H1 (cell line): ENCODE measurements around the gene PRDX3. TPM values are rescaled to one million over a fixed set of nuclear protein-coding genes. Genes with fewer than 3 reads are reported as not detected.

Experiments used
- CTCF ChIA-PET: fragments of 300-600 bp; sonication (Branson Sonifier 250); formaldehyde crosslinking; loops from one replicate; lab custom pipeline; 2021; ENCODE audit not compliant: partially characterized antibody; lab: Charles Lee
- POLR2A ChIA-PET: fragments of 300-600 bp; sonication (Branson Sonifier 250); formaldehyde crosslinking; loops from one replicate; lab custom pipeline; 2021; ENCODE audit warnings: inconsistent platforms; ENCODE audit not compliant: partially characterized antibody; lab: Charles Lee
- DNase-seq, 2 experiments: peaks; one replicate each; pipeline versions ENCODE4 v3.0.0 to v3.0.0-alpha.2; 2010 to 2022; ENCODE audit warnings: low spot score in 2 of 2, low read depth in 1 of 2, mixed read lengths in 1 of 2
- FAIRE-seq: peaks from 2 replicates; lab custom pipeline; 2011; peaks lifted over from hg19 to GRCh38; lab: Jason Lieb, UNC
- H2AFZ ChIP-seq: 2 replicates; pipeline ENCODE4 v1.8.1; 2012; ENCODE audit warnings: low read length, inconsistent platforms
- H2AK5ac ChIP-seq: 2 replicates; pipeline ENCODE4 v1.6.1; 2013; ENCODE audit warnings: low read depth, low read length
- H2BK120ac ChIP-seq: replicated peaks from 2 replicates; pipeline ENCODE3; 2013; ENCODE audit warnings: low read depth, low read length, inconsistent platforms
- H2BK12ac ChIP-seq: 2 replicates; pipeline ENCODE4 v1.6.1; 2013; ENCODE audit warnings: low read depth, low read length
- H2BK15ac ChIP-seq: 2 replicates; pipeline ENCODE4 v1.6.1; 2013; ENCODE audit warnings: low read length
- H2BK20ac ChIP-seq: 2 replicates; pipeline ENCODE4 v1.6.1; 2013; ENCODE audit warnings: low read length
- H2BK5ac ChIP-seq: 2 replicates; pipeline ENCODE4 v1.6.1; 2013; ENCODE audit warnings: low read depth, low read length
- H3K14ac ChIP-seq: 2 replicates; pipeline ENCODE4 v1.6.1; 2013; ENCODE audit warnings: inconsistent platforms; ENCODE audit not compliant: insufficient read length
- H3K18ac ChIP-seq: 2 replicates; pipeline ENCODE4 v1.6.1; 2013; ENCODE audit warnings: low read length; ENCODE audit errors: extremely low read depth
- H3K23ac ChIP-seq: 2 replicates; pipeline ENCODE4 v1.6.1; 2013; ENCODE audit warnings: inconsistent platforms; ENCODE audit not compliant: insufficient read length
- H3K23me2 ChIP-seq: 2 replicates; pipeline ENCODE4 v1.6.1; 2013; ENCODE audit warnings: low read depth, low read length
- H3K27ac ChIP-seq: 2 replicates; pipeline ENCODE4 v1.6.1; 2011; ENCODE audit warnings: low read depth, low read length, inconsistent platforms
- H3K27me3 ChIP-seq, 4 experiments: replicated peaks in 1 of 4; 1 replicate in 1 of 4; 2 replicates in 3 of 4; pipeline versions ENCODE4 v1.6.1 to v1.8.1; 2011 to 2013; ENCODE audit warnings: low read length in 3 of 4, mild to moderate bottlenecking in 3 of 4, inconsistent platforms in 2 of 4, mixed read lengths in 2 of 4, moderate library complexity in 1 of 4; ENCODE audit not compliant: control insufficient read depth in 3 of 4, insufficient read depth in 3 of 4; ENCODE audit errors: extremely low read depth in 1 of 4
- H3K36me3 ChIP-seq, 4 experiments: 2 replicates each; pipeline versions ENCODE4 v1.6.1 to v1.8.1; 2011 to 2013; ENCODE audit warnings: mild to moderate bottlenecking in 4 of 4, low read length in 3 of 4, moderate library complexity in 2 of 4, control low read depth in 1 of 4, inconsistent platforms in 1 of 4; ENCODE audit not compliant: insufficient read depth in 4 of 4, control insufficient read depth in 2 of 4
- H3K4ac ChIP-seq: replicated peaks from 2 replicates; pipeline ENCODE3; 2013; ENCODE audit warnings: low read length, low read depth, mixed read lengths, inconsistent platforms; ENCODE audit not compliant: insufficient read length
- H3K4me1 ChIP-seq, 4 experiments: replicated peaks in 1 of 4; 1 replicate in 1 of 4; 2 replicates in 3 of 4; pipeline versions ENCODE4 v1.6.1 to v1.8.1; 2011 to 2013; ENCODE audit warnings: low read length in 3 of 4, inconsistent platforms in 2 of 4, mixed read lengths in 1 of 4; ENCODE audit not compliant: insufficient read depth in 4 of 4, control insufficient read depth in 3 of 4
- H3K4me2 ChIP-seq, 2 experiments: 2 replicates each; pipeline versions ENCODE4 v1.6.1 to v1.8.1; 2011 to 2013; ENCODE audit warnings: low read depth in 2 of 2, low read length in 2 of 2, control low read depth in 1 of 2, inconsistent platforms in 1 of 2, mild to moderate bottlenecking in 1 of 2; ENCODE audit not compliant: insufficient read depth in 1 of 2
- H3K4me3 ChIP-seq, 4 experiments: fragments of 200-600, 300-600 bp in 1 of 4; sonication (generic), shearing (Covaris generic), sonication (Bioruptor Twin) in 1 of 4; 2 replicates each; pipeline versions ENCODE4 v1.5.1 to v1.8.1; 2011 to 2016; ENCODE audit warnings: low read length in 4 of 4, low read depth in 3 of 4, control low read depth in 2 of 4, inconsistent platforms in 2 of 4, mild to moderate bottlenecking in 2 of 4, mixed read lengths in 1 of 4, moderate library complexity in 1 of 4; ENCODE audit not compliant: insufficient read depth in 2 of 4; ENCODE audit errors: extremely low read depth in 1 of 4
- H3K56ac ChIP-seq: replicated peaks from 2 replicates; pipeline ENCODE3; 2013; ENCODE audit warnings: low read depth, mild to moderate bottlenecking, mixed read lengths, low read length, inconsistent platforms; ENCODE audit not compliant: insufficient read length
- H3K79me1 ChIP-seq: 2 replicates; pipeline ENCODE4 v1.6.1; 2013; ENCODE audit warnings: low read depth, low read length, control low read depth
- H3K79me2 ChIP-seq, 2 experiments: 2 replicates each; pipeline versions ENCODE4 v1.6.1 to v1.8.1; 2012 to 2013; ENCODE audit warnings: low read length in 2 of 2, mild to moderate bottlenecking in 2 of 2, inconsistent platforms in 1 of 2; ENCODE audit not compliant: insufficient read depth in 2 of 2, control insufficient read depth in 1 of 2
- H3K9ac ChIP-seq, 4 experiments: replicated peaks in 1 of 4; 1 replicate in 1 of 4; 2 replicates in 3 of 4; pipeline versions ENCODE4 v1.6.1 to v1.8.1; 2011 to 2013; ENCODE audit warnings: low read depth in 3 of 4, low read length in 3 of 4, control low read depth in 2 of 4, mild to moderate bottlenecking in 2 of 4, moderate library complexity in 2 of 4, inconsistent platforms in 1 of 4; ENCODE audit errors: extremely low read depth in 1 of 4
- H3K9me3 ChIP-seq, 2 experiments: 2 replicates each; pipeline versions ENCODE4 v1.6.1 to v1.8.1; 2012 to 2013; ENCODE audit warnings: mild to moderate bottlenecking in 2 of 2, moderate library complexity in 2 of 2, control low read depth in 1 of 2, inconsistent platforms in 1 of 2, low read depth in 1 of 2, low read length in 1 of 2, mixed read lengths in 1 of 2; ENCODE audit not compliant: insufficient read depth in 2 of 2
- H4K20me1 ChIP-seq, 2 experiments: replicated peaks in 1 of 2; 2 replicates each; pipeline versions ENCODE3 to v1.8.1; 2011 to 2013; ENCODE audit warnings: inconsistent platforms in 2 of 2, low read length in 2 of 2, mild to moderate bottlenecking in 1 of 2; ENCODE audit not compliant: insufficient read depth in 2 of 2, control insufficient read depth in 1 of 2
- H4K5ac ChIP-seq: 2 replicates; pipeline ENCODE4 v1.6.1; 2013; ENCODE audit warnings: low read length, low read depth, mixed read lengths, inconsistent platforms; ENCODE audit not compliant: insufficient read length
- H4K8ac ChIP-seq: 2 replicates; pipeline ENCODE4 v1.8.0; 2013; ENCODE audit warnings: mild to moderate bottlenecking, moderate library complexity, low read length, inconsistent platforms; ENCODE audit not compliant: insufficient read depth; ENCODE audit errors: extremely low read depth
- H4K91ac ChIP-seq: replicated peaks from 2 replicates; pipeline ENCODE3; 2013; ENCODE audit warnings: low read length, mixed read lengths, inconsistent platforms; ENCODE audit not compliant: insufficient read length
- TCF12 ChIP-seq: IDR thresholded peaks from 2 replicates; pipeline ENCODE4 v1.6.1; 2011; ENCODE audit warnings: low read depth, mild to moderate bottlenecking, low read length
- whole genome bisulfite sequencing, 2 experiments: shearing (Covaris generic) in 1 of 2; methylation state at CpG; one replicate each; pipeline versions ENCODE4 v1.1.6 to v1.1.7; 2013 to 2015; ENCODE audit warnings: low lambda C conversion rate in 2 of 2, mixed read lengths in 2 of 2, inconsistent platforms in 1 of 2, low coverage in 1 of 2, missing lambda C conversion rate in 1 of 2; ENCODE audit not compliant: insufficient replicate concordance in 2 of 2, insufficient coverage in 1 of 2, insufficient read length in 1 of 2; ENCODE audit errors: extremely low coverage in 1 of 2, missing lambda C conversion rate in 1 of 2; 5-methylcytosine and 5-hydroxymethylcytosine counted together
- polyA plus RNA-seq, 7 experiments: library from polyadenylated mRNA; depleted of rRNA in 3 of 7; stranded (reverse) in 5 of 7; unstranded in 2 of 7; fragments of >200 nt in 5 of 7; fragments of 200-250 nt in 2 of 7; gene quantifications; 1 replicate in 5 of 7; 2 replicates in 1 of 7; 4 replicates in 1 of 7; pipeline versions ENCODE4 v1.2.1 to v1.2.3, GENCODE V29; 2011 to 2013; ENCODE audit warnings: missing spikeins in 2 of 7, mixed read lengths in 2 of 7
- total RNA-seq: library from RNA; stranded (reverse); fragmentation: NEBNext Ultra II Directional; extraction: Animal tissue kit (Norgen Biotek cat#: 25700); gene quantifications from 2 replicates; pipeline ENCODE4 v1.2.1, GENCODE V29; 2021

Gene PRDX3
- total and polyA plus RNA-seq, 2 of the 8 experiments (the other 6 are each of a cell fraction or from before 2014, with no cell fraction given), result 201 to 208 TPM

DNA sequence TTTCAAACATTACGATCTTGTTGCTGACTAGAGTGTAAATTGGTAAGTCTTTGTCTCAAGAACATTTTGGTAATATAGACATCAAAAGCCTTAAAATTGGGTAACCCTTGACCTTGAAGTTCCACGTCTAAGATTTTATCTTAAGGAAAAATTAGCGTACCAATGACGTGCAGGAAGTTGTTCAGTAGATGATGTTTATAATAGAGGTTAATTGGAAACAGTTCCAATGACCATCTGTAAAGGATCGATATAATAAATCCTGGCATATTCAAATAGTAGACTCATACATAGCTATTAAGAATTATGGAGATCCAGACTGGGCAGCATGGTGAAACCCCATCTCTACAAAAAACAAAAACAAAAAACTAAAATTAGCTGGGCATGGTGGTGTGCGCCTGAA, 49.2 kb upstream of the PRDX3 start:
- H3K56ac ChIP-seq, result no peak overlapping the region
- H3K4me2 ChIP-seq, result no peak overlapping the region
- no peak overlapping the region for H2AK5ac ChIP-seq
- no peak overlapping the region for H2BK120ac ChIP-seq
- no peaks in the 10 kb centered on the region; a peak in 1 of 7 replicates for H3K27me3 ChIP-seq
- no peak overlapping the region for H3K4ac ChIP-seq
- H3K4me1 ChIP-seq, result peaks cover 0 to 1% (median 0%) of the 10 kb centered on the region in 4 experiments; a peak in 1 of 7 replicates
- no peaks in the 10 kb centered on the region for H3K23me2 ChIP-seq
- H3K79me1 ChIP-seq, result no peaks in the 10 kb centered on the region
- no peak overlapping the region for H4K5ac ChIP-seq
- no peak overlapping the region for H2BK12ac ChIP-seq
- H2BK20ac ChIP-seq, result no peak overlapping the region
- H4K8ac ChIP-seq, result no peak overlapping the region
- H4K20me1 ChIP-seq, result no peaks in the 10 kb centered on the region
- no peaks in the 10 kb centered on the region for H3K36me3 ChIP-seq
- H2BK5ac ChIP-seq, result no peak overlapping the region
- H3K9me3 ChIP-seq, result no peaks in the 10 kb centered on the region
- DNase-seq (no peak), FAIRE-seq (no peak)
- ChIA-PET CTCF (no interaction called here), POLR2A (no interaction called here)
- no peak overlapping the region for H2BK15ac ChIP-seq
- TF ChIP-seq TCF12, result no peak
- H3K79me2 ChIP-seq, result no peaks in the 10 kb centered on the region
- 94% methylated on average over 6 of the region's 6 CpGs; no CpG with 5 or more reads in 1 of the 2 experiments for WGBS, 2 experiments
- H2AFZ ChIP-seq, result no peak overlapping the region
- no peak overlapping the region for H3K27ac ChIP-seq
- no peak overlapping the region for H4K91ac ChIP-seq
- H3K14ac ChIP-seq, result no peak overlapping the region
- no peak overlapping the region for H3K18ac ChIP-seq
- no peak overlapping the region for H3K9ac ChIP-seq
- H3K4me3 ChIP-seq, result no peak overlapping the region
- no peak overlapping the region for H3K23ac ChIP-seq
